Neural crest cell (in vitro differentiated cells): ENCODE results near the gene REC8. TPM values are rescaled to one million over a fixed set of nuclear protein-coding genes. Genes with fewer than 3 reads are reported as not detected.
A peak's percentile ranks its signal among the peaks of the same experiment; 100 is the strongest.

Experiments
- DNase-seq: peaks from one replicate; pipeline ENCODE4 v3.0.0; 2021; ENCODE audit warnings: low read depth, mixed read lengths, low spot score
- H3K27ac Mint-ChIP-seq: one replicate; pipeline ENCODE4 v1.8.0; 2021; ENCODE audit warnings: mild to moderate bottlenecking, mixed read lengths; ENCODE audit not compliant: unreplicated experiment
- H3K27me3 Mint-ChIP-seq: 2 replicates; pipeline ENCODE4 v1.8.0; 2021; ENCODE audit warnings: low read depth, mild to moderate bottlenecking, mixed read lengths
- H3K36me3 Mint-ChIP-seq: 2 replicates; pipeline ENCODE4 v1.8.0; 2021; ENCODE audit warnings: low read depth, mild to moderate bottlenecking, mixed read lengths
- H3K4me1 Mint-ChIP-seq: 2 replicates; pipeline ENCODE4 v1.8.0; 2021; ENCODE audit warnings: mixed read lengths
- H3K4me3 Mint-ChIP-seq: one replicate; pipeline ENCODE4 v1.8.0; 2021; ENCODE audit warnings: mild to moderate bottlenecking, mixed read lengths
- H3K9me3 Mint-ChIP-seq: 2 replicates; pipeline ENCODE4 v1.8.0; 2021; ENCODE audit warnings: mixed read lengths
- CTCF ChIP-seq: fragments of 200-600 bp; sonication (generic); conservative IDR thresholded peaks from 2 replicates; pipeline ENCODE4 v1.5.0; 2021; ENCODE audit warnings: antibody characterized with exemption, mild to moderate bottlenecking
- total RNA-seq: library from RNA; stranded (reverse); gene quantifications from 2 replicates; pipeline ENCODE4 v1.2.1, GENCODE V29; 2021

Gene REC8
- total RNA-seq, 1 donor from 2014 or later, result 160 TPM

GRCh38 chr14:24146453-24146977, 25.4 kb upstream of the REC8 start, which contains the start of gene PSME2:
TSS of gene PSME2 (minus strand) at chr14:24146610. CDS start at chr14:24146581, 29 bp downstream.
- H3K27me3 Mint-ChIP-seq, result no peaks in the 10 kb centered on the region
- H3K9me3 Mint-ChIP-seq, result no peaks in the 10 kb centered on the region
- peak; percentile 95 for DNase-seq
- peaks cover 31% of the 10 kb centered on the region for H3K4me1 Mint-ChIP-seq
- TF ChIP-seq CTCF, result no peak
- H3K4me3 Mint-ChIP-seq, result peak within 1 kb of the TSS; percentile 99
- H3K27ac Mint-ChIP-seq, result peak within 1 kb of the TSS; percentile 91
- H3K36me3 Mint-ChIP-seq, result no peaks in the 10 kb centered on the region

DNA sequence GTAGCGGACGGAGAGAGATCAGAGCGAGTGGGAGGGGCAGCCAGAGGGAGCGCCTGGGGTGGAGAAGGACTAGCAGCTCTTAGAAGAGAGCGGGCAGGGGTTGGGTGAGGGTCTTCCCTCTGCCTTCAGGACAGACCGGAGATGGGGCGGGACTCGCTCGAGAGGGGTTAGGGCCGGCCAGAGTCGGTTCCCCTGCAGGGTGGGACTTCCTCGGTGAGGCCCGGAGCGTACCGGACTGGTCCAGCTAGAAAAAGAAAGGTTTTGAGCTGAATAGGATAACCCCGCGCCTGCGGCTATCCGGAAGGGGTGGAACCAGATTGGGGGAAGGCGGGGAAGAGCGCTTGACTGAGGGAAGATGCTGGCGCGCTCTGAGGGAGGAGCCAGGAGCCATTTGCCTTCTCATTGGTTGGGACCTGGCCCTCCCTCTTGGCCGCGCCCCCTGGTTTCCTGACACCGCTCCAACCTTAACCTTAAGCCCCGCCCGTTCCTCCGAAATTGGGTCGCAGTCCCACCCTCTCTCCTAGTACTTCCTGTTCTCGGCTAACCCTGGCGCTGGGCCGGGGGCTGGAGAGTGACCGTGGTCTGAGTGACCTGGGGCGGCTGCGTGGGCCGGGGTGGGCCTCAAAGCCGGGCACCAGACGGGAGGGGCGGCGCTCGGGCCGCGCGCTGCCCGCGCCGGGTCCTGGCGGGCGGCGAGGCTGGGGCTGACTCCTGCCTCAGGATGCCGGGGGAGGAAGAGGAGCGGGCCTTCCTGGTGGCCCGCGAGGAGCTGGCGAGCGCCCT, 24.7 kb upstream of the REC8 start, which contains the start of gene RNF31:
Gene RNF31, plus strand, starts transcription at position 521 of the 783 bp plus-strand sequence. Its CDS starts 201 bp downstream, at position 722.
- peak within 1 kb of the TSS; percentile 91 for H3K27ac Mint-ChIP-seq
- no peak for TF ChIP-seq CTCF
- H3K27me3 Mint-ChIP-seq, result no peaks in the 10 kb centered on the region
- H3K9me3 Mint-ChIP-seq, result no peaks in the 10 kb centered on the region
- no peaks in the 10 kb centered on the region for H3K36me3 Mint-ChIP-seq
- peak; percentile 93 for DNase-seq
- peaks cover 25% of the 10 kb centered on the region for H3K4me1 Mint-ChIP-seq
- H3K4me3 Mint-ChIP-seq, result peak within 1 kb of the TSS; percentile 99

DNA sequence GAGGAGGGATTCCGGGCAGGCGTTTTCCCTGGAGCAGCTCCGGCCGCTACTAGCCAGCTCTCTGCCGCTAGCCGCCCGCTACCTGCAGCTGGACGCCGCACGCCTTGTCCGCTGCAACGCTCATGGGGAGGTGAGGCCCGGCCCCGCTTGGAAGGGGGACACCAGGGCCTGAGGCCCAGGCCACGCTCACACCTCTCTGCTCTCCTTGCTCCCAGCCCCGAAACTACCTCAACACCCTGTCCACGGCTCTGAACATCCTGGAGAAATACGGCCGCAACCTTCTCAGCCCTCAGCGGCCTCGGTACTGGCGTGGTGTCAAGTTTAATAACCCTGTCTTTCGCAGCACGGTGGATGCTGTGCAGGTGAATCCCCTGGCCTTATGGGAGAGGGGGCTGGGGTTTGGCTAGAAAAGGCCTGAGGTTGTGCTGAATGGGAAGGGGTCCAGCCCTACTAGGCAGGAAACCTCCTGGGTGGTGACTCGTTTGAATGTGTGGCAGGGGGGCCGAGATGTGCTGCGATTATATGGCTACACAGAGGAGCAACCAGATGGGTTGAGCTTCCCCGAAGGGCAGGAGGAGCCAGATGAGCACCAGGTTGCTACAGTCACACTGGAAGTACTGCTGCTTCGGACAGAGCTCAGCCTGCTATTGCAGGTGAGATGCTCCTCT, 24.0 kb upstream of the REC8 start:
- H3K36me3 Mint-ChIP-seq, result no peaks in the 10 kb centered on the region
- no peak for DNase-seq
- no peaks in the 10 kb centered on the region for H3K9me3 Mint-ChIP-seq
- peak overlapping the region; percentile 62 for H3K27ac Mint-ChIP-seq
- peaks cover 25% of the 10 kb centered on the region for H3K4me1 Mint-ChIP-seq
- no peak for TF ChIP-seq CTCF
- peak overlapping the region; percentile 99 for H3K4me3 Mint-ChIP-seq
- no peaks in the 10 kb centered on the region for H3K27me3 Mint-ChIP-seq

- H3K4me1 Mint-ChIP-seq, result peaks cover 25% of the 10 kb centered on the region
- no peaks in the 10 kb centered on the region for H3K27me3 Mint-ChIP-seq
- H3K36me3 Mint-ChIP-seq, result peaks cover under 1% of the 10 kb centered on the region
- H3K27ac Mint-ChIP-seq, result no peak overlapping the region
- no peak for DNase-seq
- peak overlapping the region; percentile 99 for H3K4me3 Mint-ChIP-seq
- no peaks in the 10 kb centered on the region for H3K9me3 Mint-ChIP-seq
- TF ChIP-seq CTCF, result no peak
Observed at GRCh38 chr14:24149302-24149969, 22.4 kb upstream of the REC8 start.

GRCh38 chr14:24150061-24150460, 21.8 kb upstream of the REC8 start:
- Mint-ChIP-seq H3K27ac (no peak overlapping the region), H3K36me3 (peaks cover 2% of the 10 kb centered on the region), H3K4me1 (peaks cover 25% of the 10 kb centered on the region), H3K27me3 (no peaks in the 10 kb centered on the region), H3K9me3 (no peaks in the 10 kb centered on the region), H3K4me3 (no peak overlapping the region)
- no peak for DNase-seq
- TF ChIP-seq CTCF, result no peak
